ENCODE measurements around the gene USP17L11. TPM values are rescaled to one million over a fixed set of nuclear protein-coding genes. Genes with fewer than 3 reads are reported as not detected.
A peak's percentile ranks its signal among the peaks of the same experiment; 100 is the strongest.
"Not testable (repeated sequence)": the region's sequence is repeated elsewhere in the genome, so short reads cannot be mapped to it uniquely, and the experiment has no call there.

The USP17L11 gene, protein sequence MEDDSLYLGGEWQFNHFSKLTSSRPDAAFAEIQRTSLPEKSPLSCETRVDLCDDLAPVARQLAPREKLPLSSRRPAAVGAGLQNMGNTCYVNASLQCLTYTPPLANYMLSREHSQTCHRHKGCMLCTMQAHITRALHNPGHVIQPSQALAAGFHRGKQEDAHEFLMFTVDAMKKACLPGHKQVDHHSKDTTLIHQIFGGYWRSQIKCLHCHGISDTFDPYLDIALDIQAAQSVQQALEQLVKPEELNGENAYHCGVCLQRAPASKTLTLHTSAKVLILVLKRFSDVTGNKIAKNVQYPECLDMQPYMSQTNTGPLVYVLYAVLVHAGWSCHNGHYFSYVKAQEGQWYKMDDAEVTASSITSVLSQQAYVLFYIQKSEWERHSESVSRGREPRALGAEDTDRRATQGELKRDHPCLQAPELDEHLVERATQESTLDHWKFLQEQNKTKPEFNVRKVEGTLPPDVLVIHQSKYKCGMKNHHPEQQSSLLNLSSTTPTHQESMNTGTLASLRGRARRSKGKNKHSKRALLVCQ
- total RNA-seq = not detected
- not detected for polyA plus RNA-seq
- long read RNA-seq, donor 1 = 0 reads
- long read RNA-seq, donor 2 = 0 reads
- long read RNA-seq, donor 3 = 0 reads
- long read RNA-seq, donor 4 = 0 reads
- long read RNA-seq, donor 5 = 0 reads
- long read RNA-seq, donor 6 = 0 reads
- long read RNA-seq, donor 7 = 0 reads
- long read RNA-seq, donor 8 = 0 reads
- long read RNA-seq, donor 9 = 0 reads
- long read RNA-seq, donor 10 = 0 reads

DNA sequence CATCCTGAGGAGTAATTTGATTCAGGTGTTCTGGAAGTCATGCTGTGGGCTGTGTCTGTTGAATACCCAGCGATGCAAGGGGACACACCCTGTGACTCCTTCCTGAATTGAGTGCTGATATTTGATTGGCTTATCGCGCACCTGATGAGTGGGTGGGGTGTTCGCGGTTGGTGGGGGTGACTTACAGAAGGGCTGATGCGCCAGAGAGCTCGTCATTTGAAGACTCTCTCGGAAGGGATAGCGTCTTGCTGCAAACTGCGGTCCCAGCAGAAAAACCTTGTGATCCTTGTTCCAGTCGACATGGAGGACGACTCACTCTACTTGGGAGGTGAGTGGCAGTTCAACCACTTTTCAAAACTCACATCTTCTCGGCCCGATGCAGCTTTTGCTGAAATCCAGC is at the start of gene USP17L11:
Gene USP17L11 (plus strand): TSS at position 301 of the 400 bp plus-strand sequence. CDS start 0 bp downstream, at position 301.
- not testable (repeated sequence) for H3K36me3 ChIP-seq (ENCODE audit: control insufficient read depth in 2 of 2, insufficient read depth in 2 of 2, low read length in 1 of 2); H3K4me1 ChIP-seq (ENCODE audit: control insufficient read depth in 2 of 2, insufficient read depth in 2 of 2, low read length in 2 of 2); DNase-seq (ENCODE audit: low read depth in 6 of 9, low spot score in 9 of 9); H3K9me3 ChIP-seq (ENCODE audit: control insufficient read depth in 2 of 2, insufficient read depth in 1 of 2, low read length in 1 of 2); H3K27ac ChIP-seq (ENCODE audit: low read depth in 1 of 2, low read length in 1 of 2); H3K4me3 ChIP-seq (ENCODE audit: low read length in 2 of 2); H3K27me3 ChIP-seq (ENCODE audit: control insufficient read depth in 2 of 2, insufficient read depth in 1 of 2, low read length in 1 of 2)
- WGBS = no CpG with 5 or more reads among the region's 14 CpGs

DNA sequence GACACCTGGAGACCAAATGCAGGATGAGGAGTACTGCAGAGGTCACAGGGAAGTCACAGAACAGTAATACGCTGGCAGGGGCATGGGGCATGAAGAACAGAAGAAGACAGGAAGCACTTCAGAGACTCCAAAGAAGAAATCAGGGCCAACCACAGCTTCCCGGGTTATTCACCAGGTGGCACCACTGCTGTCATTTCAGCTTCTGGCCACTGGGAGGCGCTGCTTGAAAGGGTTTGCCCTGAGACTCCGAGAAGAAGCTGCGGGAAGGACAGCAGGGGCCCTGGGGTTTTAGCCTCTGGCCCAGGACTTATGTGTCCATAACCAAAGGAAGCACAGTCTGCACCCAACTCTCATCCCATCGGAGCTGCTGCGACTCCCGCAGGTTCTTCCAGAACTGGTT is 49.2 kb upstream of the USP17L11 start:
- H3K4me1 ChIP-seq (ENCODE audit: control insufficient read depth in 2 of 2, insufficient read depth in 2 of 2, low read length in 2 of 2); H3K36me3 ChIP-seq (ENCODE audit: control insufficient read depth in 2 of 2, insufficient read depth in 2 of 2, low read length in 1 of 2): not testable (repeated sequence)
- WGBS = 11% methylated on average over 8 of the region's 8 CpGs

DNA sequence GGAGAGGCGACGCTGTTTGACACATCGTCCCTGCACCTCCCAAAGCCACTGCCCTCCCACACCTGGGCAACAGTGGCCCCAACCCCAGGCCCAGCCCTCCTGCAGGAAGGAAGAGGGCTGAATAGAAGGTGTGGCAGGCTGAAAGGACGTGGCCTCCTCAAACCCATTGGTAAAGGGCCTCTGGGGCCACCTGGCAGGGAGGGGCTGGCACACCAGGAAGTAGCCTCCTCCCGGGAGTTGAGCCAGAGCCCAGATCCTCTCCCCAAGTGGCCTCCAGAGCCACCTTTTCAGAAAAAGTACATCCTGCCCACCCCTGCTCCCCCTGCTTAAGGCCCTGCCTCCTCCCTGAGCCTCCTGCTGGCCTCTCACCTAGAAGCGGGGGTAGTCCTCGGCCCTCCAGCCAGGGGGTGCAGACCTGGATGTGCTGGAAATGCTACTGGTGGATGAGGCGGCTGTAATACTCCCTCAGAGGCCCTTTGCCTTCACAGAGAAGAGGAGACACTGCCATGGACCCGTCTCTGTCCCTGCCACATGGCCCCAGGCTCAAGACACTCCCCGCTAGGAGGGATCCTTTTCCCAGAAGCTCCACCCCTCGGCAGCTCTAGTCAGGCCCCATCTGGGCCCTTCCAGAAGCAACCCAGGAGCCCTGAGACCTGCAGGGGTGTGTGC is 45.3 kb upstream of the USP17L11 start, which contains the start of gene FAM90A26:
Gene FAM90A26 (plus strand): TSS at position 619 of the 669 bp plus-strand sequence. CDS start 2,764 bp downstream, outside the sequence.
- DNase-seq (ENCODE audit: low read depth in 6 of 9, low spot score in 9 of 9); H3K4me3 ChIP-seq (ENCODE audit: low read length in 2 of 2); H3K27me3 ChIP-seq (ENCODE audit: control insufficient read depth in 2 of 2, insufficient read depth in 1 of 2, low read length in 1 of 2); H3K9me3 ChIP-seq (ENCODE audit: control insufficient read depth in 2 of 2, insufficient read depth in 1 of 2, low read length in 1 of 2); H3K4me1 ChIP-seq (ENCODE audit: control insufficient read depth in 2 of 2, insufficient read depth in 2 of 2, low read length in 2 of 2); H3K36me3 ChIP-seq (ENCODE audit: control insufficient read depth in 2 of 2, insufficient read depth in 2 of 2, low read length in 1 of 2); H3K27ac ChIP-seq (ENCODE audit: low read depth in 1 of 2, low read length in 1 of 2): not testable (repeated sequence)
- WGBS = 81% methylated on average over 10 of the region's 11 CpGs

More for the DNA sequence above, 49.2 kb upstream of the USP17L11 start:
- not testable (repeated sequence) for H3K27me3 ChIP-seq (ENCODE audit: control insufficient read depth in 2 of 2, insufficient read depth in 1 of 2, low read length in 1 of 2); H3K4me3 ChIP-seq (ENCODE audit: low read length in 2 of 2); H3K27ac ChIP-seq (ENCODE audit: low read depth in 1 of 2, low read length in 1 of 2); H3K9me3 ChIP-seq (ENCODE audit: control insufficient read depth in 2 of 2, insufficient read depth in 1 of 2, low read length in 1 of 2)
- peak in 1 of 9 donors; percentile 19 for DNase-seq (ENCODE audit: low read depth in 6 of 9, low spot score in 9 of 9)

DNA sequence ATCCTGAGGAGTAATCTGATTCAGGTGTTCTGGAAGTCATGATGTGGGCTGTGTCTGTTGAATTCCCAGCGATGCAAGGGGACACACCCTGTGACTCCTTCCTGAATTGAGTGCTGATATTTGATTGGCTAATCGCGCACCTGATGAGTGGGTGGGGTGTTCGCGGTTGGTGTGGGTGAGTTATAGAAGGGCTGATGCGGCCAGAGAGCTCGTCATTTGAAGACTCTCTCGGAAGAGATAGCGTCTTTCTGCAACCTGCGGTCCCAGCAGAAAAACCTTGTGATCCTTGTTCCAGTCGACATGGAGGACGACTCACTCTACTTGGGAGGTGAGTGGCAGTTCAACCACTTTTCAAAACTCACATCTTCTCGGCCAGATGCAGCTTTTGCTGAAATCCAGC is 4.8 kb upstream of the USP17L11 start, which contains the start of gene USP17L10:
Gene USP17L10 (plus strand): TSS at position 301 of the 400 bp plus-strand sequence. CDS start 0 bp downstream, at position 301.
- H3K27me3 ChIP-seq (ENCODE audit: control insufficient read depth in 2 of 2, insufficient read depth in 1 of 2, low read length in 1 of 2); H3K4me1 ChIP-seq (ENCODE audit: control insufficient read depth in 2 of 2, insufficient read depth in 2 of 2, low read length in 2 of 2); H3K9me3 ChIP-seq (ENCODE audit: control insufficient read depth in 2 of 2, insufficient read depth in 1 of 2, low read length in 1 of 2); H3K4me3 ChIP-seq (ENCODE audit: low read length in 2 of 2); H3K27ac ChIP-seq (ENCODE audit: low read depth in 1 of 2, low read length in 1 of 2); DNase-seq (ENCODE audit: low read depth in 6 of 9, low spot score in 9 of 9); H3K36me3 ChIP-seq (ENCODE audit: control insufficient read depth in 2 of 2, insufficient read depth in 2 of 2, low read length in 1 of 2): not testable (repeated sequence)
- WGBS = no CpG with 5 or more reads among the region's 13 CpGs

DNA sequence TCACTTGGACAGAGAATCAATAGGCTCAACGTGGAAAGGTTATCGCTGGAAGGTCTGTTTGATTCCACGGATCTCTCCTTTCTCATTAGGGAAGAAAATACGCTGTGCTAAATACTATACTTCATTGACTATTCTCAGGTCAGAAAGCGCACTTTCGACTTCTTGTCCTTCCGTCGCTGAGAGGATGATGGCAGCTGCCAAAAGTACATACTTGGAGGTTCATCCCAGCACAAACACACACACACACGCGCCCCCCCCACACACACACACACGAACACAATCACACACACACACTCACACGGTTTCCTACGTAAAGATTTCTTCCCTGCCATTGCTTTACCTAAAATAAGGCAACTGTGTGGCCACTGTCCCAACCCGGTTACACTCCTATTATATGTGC is 504 bp upstream of the USP17L11 start:
- H3K27ac ChIP-seq (ENCODE audit: low read depth in 1 of 2, low read length in 1 of 2); H3K4me3 ChIP-seq (ENCODE audit: low read length in 2 of 2); H3K27me3 ChIP-seq (ENCODE audit: control insufficient read depth in 2 of 2, insufficient read depth in 1 of 2, low read length in 1 of 2); H3K36me3 ChIP-seq (ENCODE audit: control insufficient read depth in 2 of 2, insufficient read depth in 2 of 2, low read length in 1 of 2); DNase-seq (ENCODE audit: low read depth in 6 of 9, low spot score in 9 of 9); H3K9me3 ChIP-seq (ENCODE audit: control insufficient read depth in 2 of 2, insufficient read depth in 1 of 2, low read length in 1 of 2); H3K4me1 ChIP-seq (ENCODE audit: control insufficient read depth in 2 of 2, insufficient read depth in 2 of 2, low read length in 2 of 2): not testable (repeated sequence)
- WGBS = 84% methylated on average over 11 of the region's 14 CpGs

DNA sequence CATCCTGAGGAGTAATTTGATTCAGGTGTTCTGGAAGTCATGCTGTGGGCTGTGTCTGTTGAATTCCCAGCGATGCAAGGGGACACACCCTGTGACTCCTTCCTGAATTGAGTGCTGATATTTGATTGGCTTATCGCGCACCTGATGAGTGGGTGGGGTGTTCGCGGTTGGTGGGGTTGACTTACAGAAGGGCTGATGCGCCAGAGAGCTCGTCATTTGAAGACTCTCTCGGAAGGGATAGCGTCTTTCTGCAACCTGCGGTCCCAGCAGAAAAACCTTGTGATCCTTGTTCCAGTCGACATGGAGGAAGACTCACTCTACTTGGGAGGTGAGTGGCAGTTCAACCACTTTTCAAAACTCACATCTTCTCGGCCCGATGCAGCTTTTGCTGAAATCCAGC is 4.6 kb downstream of the USP17L11 start, which contains the start of gene USP17L12:
Gene USP17L12 (plus strand): TSS at position 301 of the 400 bp plus-strand sequence. CDS start 0 bp downstream, at position 301.
- not testable (repeated sequence) for H3K4me1 ChIP-seq (ENCODE audit: control insufficient read depth in 2 of 2, insufficient read depth in 2 of 2, low read length in 2 of 2); DNase-seq (ENCODE audit: low read depth in 6 of 9, low spot score in 9 of 9); H3K27me3 ChIP-seq (ENCODE audit: control insufficient read depth in 2 of 2, insufficient read depth in 1 of 2, low read length in 1 of 2); H3K36me3 ChIP-seq (ENCODE audit: control insufficient read depth in 2 of 2, insufficient read depth in 2 of 2, low read length in 1 of 2); H3K9me3 ChIP-seq (ENCODE audit: control insufficient read depth in 2 of 2, insufficient read depth in 1 of 2, low read length in 1 of 2); H3K4me3 ChIP-seq (ENCODE audit: low read length in 2 of 2); H3K27ac ChIP-seq (ENCODE audit: low read depth in 1 of 2, low read length in 1 of 2)
- WGBS = no CpG with 5 or more reads among the region's 13 CpGs

DNA sequence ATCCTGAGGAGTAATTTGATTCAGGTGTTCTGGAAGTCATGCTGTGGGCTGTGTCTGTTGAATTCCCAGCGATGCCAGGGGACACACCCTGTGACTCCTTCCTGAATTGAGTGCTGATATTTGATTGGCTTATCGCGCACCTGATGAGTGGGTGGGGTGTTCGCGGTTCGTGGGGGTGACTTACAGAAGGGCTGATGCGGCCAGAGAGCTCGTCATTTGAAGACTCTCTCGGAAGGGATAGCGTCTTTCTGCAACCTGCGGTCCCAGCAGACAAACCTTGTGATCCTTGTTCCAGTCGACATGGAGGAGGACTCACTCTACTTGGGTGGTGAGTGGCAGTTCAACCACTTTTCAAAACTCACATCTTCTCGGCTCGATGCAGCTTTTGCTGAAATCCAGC is 9.4 kb downstream of the USP17L11 start, which contains the start of gene USP17L13:
Gene USP17L13 (plus strand): TSS at position 301 of the 400 bp plus-strand sequence. CDS start 0 bp downstream, at position 301.
- DNase-seq (ENCODE audit: low read depth in 6 of 9, low spot score in 9 of 9); H3K9me3 ChIP-seq (ENCODE audit: control insufficient read depth in 2 of 2, insufficient read depth in 1 of 2, low read length in 1 of 2); H3K27ac ChIP-seq (ENCODE audit: low read depth in 1 of 2, low read length in 1 of 2); H3K36me3 ChIP-seq (ENCODE audit: control insufficient read depth in 2 of 2, insufficient read depth in 2 of 2, low read length in 1 of 2); H3K27me3 ChIP-seq (ENCODE audit: control insufficient read depth in 2 of 2, insufficient read depth in 1 of 2, low read length in 1 of 2); H3K4me3 ChIP-seq (ENCODE audit: low read length in 2 of 2); H3K4me1 ChIP-seq (ENCODE audit: control insufficient read depth in 2 of 2, insufficient read depth in 2 of 2, low read length in 2 of 2): not testable (repeated sequence)
- WGBS = no CpG with 5 or more reads among the region's 14 CpGs

DNA sequence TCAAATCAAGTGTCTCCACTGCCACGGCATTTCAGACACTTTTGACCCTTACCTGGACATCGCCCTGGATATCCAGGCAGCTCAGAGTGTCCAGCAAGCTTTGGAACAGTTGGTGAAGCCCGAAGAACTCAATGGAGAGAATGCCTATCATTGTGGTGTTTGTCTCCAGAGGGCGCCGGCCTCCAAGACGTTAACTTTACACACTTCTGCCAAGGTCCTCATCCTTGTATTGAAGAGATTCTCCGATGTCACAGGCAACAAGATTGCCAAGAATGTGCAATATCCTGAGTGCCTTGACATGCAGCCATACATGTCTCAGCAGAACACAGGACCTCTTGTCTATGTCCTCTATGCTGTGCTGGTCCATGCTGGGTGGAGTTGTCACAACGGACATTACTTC is 15.0 kb downstream of the USP17L11 start:
- H3K9me3 ChIP-seq (ENCODE audit: control insufficient read depth in 2 of 2, insufficient read depth in 1 of 2, low read length in 1 of 2); DNase-seq (ENCODE audit: low read depth in 6 of 9, low spot score in 9 of 9); H3K4me3 ChIP-seq (ENCODE audit: low read length in 2 of 2); H3K36me3 ChIP-seq (ENCODE audit: control insufficient read depth in 2 of 2, insufficient read depth in 2 of 2, low read length in 1 of 2); H3K27ac ChIP-seq (ENCODE audit: low read depth in 1 of 2, low read length in 1 of 2); H3K27me3 ChIP-seq (ENCODE audit: control insufficient read depth in 2 of 2, insufficient read depth in 1 of 2, low read length in 1 of 2); H3K4me1 ChIP-seq (ENCODE audit: control insufficient read depth in 2 of 2, insufficient read depth in 2 of 2, low read length in 2 of 2): not testable (repeated sequence)
- WGBS = 94% methylated on average over 6 of the region's 8 CpGs
